Measurements from ENCODE around the gene ASB3. TPM values are rescaled to one million over a fixed set of nuclear protein-coding genes. Genes with fewer than 3 reads are reported as not detected.
"Not testable (repeated sequence)": the region's sequence is repeated elsewhere in the genome, so short reads cannot be mapped to it uniquely, and the experiment has no call there.

Gene ASB3
- total RNA-seq, 1 donor from 2014 or later: 19.7 TPM

GRCh38 chr2:53737091-53737490 lies 49.7 kb downstream of the ASB3 start:
- DNase-seq (ENCODE audit: low spot score): no peak

GRCh38 chr2:53729143-53729762 lies 57.5 kb downstream of the ASB3 start:
- no peak for DNase-seq (ENCODE audit: low spot score)

GRCh38 chr2:53727921-53728320 lies 58.8 kb downstream of the ASB3 start:
- no peak for DNase-seq (ENCODE audit: low spot score)

GRCh38 chr2:53725662-53726061 lies 61.1 kb downstream of the ASB3 start:
- DNase-seq (ENCODE audit: low spot score): no peak

GRCh38 chr2:53724536-53724935 lies 62.2 kb downstream of the ASB3 start:
- no peak for DNase-seq (ENCODE audit: low spot score)

GRCh38 chr2:53720944-53721343 lies 65.8 kb downstream of the ASB3 start:
- not testable (repeated sequence) for DNase-seq (ENCODE audit: low spot score)

- DNase-seq (ENCODE audit: low spot score): peak; percentile 9
Observed at GRCh38 chr2:53715568-53715967, 71.2 kb downstream of the ASB3 start.

GRCh38 chr2:53711271-53711780 lies 75.4 kb downstream of the ASB3 start:
- no peak for DNase-seq (ENCODE audit: low spot score)

- no peak for DNase-seq (ENCODE audit: low spot score)
Observed at GRCh38 chr2:53708988-53709387, 77.8 kb downstream of the ASB3 start.

- no peak for DNase-seq (ENCODE audit: low spot score)
Observed at GRCh38 chr2:53701221-53701620, 85.5 kb downstream of the ASB3 start.

- no peak for DNase-seq (ENCODE audit: low spot score)
Observed at GRCh38 chr2:53697686-53698085, 89.1 kb downstream of the ASB3 start.

- no peak for DNase-seq (ENCODE audit: low spot score)
Observed at GRCh38 chr2:53697092-53697491, 89.7 kb downstream of the ASB3 start.

- no peak for DNase-seq (ENCODE audit: low spot score)
Observed at GRCh38 chr2:53695575-53695974, 91.2 kb downstream of the ASB3 start.

- no peak for DNase-seq (ENCODE audit: low spot score)
Observed at GRCh38 chr2:53694096-53694771, 92.5 kb downstream of the ASB3 start.

GRCh38 chr2:53690876-53691275 lies 95.9 kb downstream of the ASB3 start:
- no peak for DNase-seq (ENCODE audit: low spot score)

- peak; percentile 58 for DNase-seq (ENCODE audit: low spot score)
Observed at GRCh38 chr2:53672881-53673522, 113.8 kb downstream of the ASB3 start.

GRCh38 chr2:53670331-53670730 lies 116.4 kb downstream of the ASB3 start:
- DNase-seq (ENCODE audit: low spot score): peak; percentile 57

GRCh38 chr2:53668624-53669026 lies 118.1 kb downstream of the ASB3 start:
- peak; percentile 2 for DNase-seq (ENCODE audit: low spot score)

GRCh38 chr2:53667130-53667529 lies 119.6 kb downstream of the ASB3 start:
- not testable (repeated sequence) for DNase-seq (ENCODE audit: low spot score)

GRCh38 chr2:53660886-53661285 lies 125.9 kb downstream of the ASB3 start:
- no peak for DNase-seq (ENCODE audit: low spot score)

GRCh38 chr2:53658474-53658873 lies 128.3 kb downstream of the ASB3 start:
- not testable (repeated sequence) for DNase-seq (ENCODE audit: low spot score)

GRCh38 chr2:53655256-53655655 lies 131.5 kb downstream of the ASB3 start:
- no peak for DNase-seq (ENCODE audit: low spot score)

- DNase-seq (ENCODE audit: low spot score): no peak
Observed at GRCh38 chr2:53654396-53654795, 132.4 kb downstream of the ASB3 start.

Data from umbilical cord (tissue), 2 donors.